ENCODE measurements around the gene SLC25A20.

The SLC25A20 gene

DNA sequence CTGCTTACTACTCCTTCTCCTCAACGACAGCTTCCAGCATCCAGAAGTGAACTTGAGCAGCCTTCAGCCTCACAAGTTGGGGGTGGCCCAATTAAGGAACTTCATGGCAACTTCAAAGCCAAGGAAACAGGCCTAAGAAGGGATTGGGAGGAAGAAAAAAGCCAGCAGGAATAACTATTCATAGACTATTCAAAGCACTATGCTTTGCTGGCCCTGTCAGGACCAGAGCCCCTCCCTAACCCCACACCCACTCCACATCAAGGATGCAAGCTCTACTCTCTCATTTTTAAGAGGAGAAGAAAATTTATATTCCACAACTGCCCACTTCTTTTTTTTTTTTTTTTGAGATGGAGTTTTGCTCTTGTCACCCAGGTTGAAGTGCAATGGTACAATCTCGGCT is 41.0 kb downstream of the SLC25A20 start:
- TF ChIP-seq CTCF (IDR thresholded peaks at IDR 0.05; ENCODE audit: insufficient read depth, missing control alignments), result no peak
- FAIRE-seq (no peak), DNase-seq (ENCODE audit: insufficient read length, low spot score) (no peak)

- FAIRE-seq, result no peak
- TF ChIP-seq CTCF (IDR thresholded peaks at IDR 0.05; ENCODE audit: insufficient read depth, missing control alignments), result no peak
Observed at GRCh38 chr3:48856469-48856868, 42.2 kb downstream of the SLC25A20 start.

DNA sequence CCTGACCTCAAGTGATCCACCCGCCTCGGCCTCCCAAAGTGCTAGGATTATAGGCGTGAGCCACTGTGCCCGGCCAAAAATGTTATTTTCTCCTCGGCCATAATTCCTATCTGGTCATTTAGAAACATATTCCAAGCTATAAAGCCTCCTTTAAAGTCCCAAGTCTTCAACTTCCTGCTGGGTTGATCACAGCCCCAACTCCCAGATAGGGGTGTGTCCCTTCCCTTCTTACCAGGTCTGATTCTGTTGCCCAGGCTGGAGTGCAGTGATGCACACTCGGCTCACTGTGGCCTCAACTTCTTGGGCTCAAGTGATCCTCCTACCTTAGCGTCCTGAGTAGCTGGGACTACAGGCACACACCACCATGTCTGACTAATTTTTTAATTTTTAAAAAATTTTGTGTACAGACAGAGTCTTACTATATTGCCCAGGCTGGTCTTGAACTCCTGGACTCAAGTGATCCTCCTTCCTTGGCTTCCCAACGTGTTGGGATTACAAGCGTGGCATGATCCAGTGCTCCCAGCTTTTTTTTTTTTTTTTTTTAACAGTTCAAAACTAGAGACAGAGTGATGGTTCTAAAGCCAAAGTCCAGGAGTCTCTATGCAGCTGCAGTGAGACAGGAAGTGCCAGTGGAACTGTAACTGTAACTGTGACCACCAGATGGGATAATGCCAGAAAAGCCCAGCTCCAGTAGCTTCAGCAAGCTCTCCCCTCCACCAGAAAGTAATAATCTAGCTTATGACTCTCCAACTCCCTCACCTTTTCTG is 42.8 kb downstream of the SLC25A20 start:
- TF ChIP-seq CTCF (IDR thresholded peaks at IDR 0.05; ENCODE audit: insufficient read depth, missing control alignments), result no peak
- DNase-seq (ENCODE audit: insufficient read length, low spot score), result no peak
- no peak for FAIRE-seq

More at GRCh38 chr3:48856469-48856868, 42.2 kb downstream of the SLC25A20 start:
- DNase-seq (ENCODE audit: insufficient read length, low spot score), result no peak

DNA sequence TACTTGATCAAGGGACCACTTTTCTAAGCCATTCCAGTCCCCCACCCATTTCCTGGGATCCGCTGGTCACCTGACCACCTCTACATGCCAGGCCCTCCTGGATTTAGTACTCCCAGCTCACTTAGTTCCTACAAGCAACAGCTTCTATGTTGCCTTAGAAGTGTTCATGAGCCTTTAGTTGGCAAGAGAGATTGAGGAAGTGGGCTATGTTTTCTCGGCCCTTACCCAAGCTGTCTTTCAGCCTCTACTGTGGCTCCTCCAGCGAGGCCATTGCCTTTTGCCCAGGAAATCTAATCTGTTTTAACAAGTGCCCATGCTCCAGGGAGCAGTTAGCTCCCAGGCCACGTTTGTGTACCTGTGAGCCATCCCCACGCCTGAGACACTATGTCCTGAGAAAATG is 46.5 kb downstream of the SLC25A20 start:
- TF ChIP-seq CTCF (IDR thresholded peaks at IDR 0.05; ENCODE audit: insufficient read depth, missing control alignments), result no peak
- DNase-seq (ENCODE audit: insufficient read length, low spot score), result no peak
- no peak for FAIRE-seq

DNA sequence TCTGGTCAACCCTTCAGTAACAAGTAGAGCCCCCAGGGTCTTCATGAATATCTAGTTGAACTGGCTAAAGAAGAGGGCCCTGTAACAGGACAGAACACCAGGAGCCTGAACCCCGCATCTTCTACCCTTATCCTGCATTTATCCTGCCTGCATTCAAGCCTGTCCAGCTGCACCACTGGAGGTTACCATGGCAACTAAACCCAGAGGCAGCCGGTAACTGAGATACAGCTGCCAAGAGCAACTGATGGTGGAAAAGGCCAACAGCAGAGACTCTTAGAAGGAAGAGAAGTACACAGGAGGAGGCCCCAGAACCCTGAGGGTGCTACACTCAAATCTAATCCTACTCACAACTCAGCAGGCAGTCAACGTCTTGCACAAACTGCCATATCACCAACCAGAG is 47.3 kb downstream of the SLC25A20 start:
- no peak for FAIRE-seq
- no peak for DNase-seq (ENCODE audit: insufficient read length, low spot score)
- no peak for TF ChIP-seq CTCF (IDR thresholded peaks at IDR 0.05; ENCODE audit: insufficient read depth, missing control alignments)

DNA sequence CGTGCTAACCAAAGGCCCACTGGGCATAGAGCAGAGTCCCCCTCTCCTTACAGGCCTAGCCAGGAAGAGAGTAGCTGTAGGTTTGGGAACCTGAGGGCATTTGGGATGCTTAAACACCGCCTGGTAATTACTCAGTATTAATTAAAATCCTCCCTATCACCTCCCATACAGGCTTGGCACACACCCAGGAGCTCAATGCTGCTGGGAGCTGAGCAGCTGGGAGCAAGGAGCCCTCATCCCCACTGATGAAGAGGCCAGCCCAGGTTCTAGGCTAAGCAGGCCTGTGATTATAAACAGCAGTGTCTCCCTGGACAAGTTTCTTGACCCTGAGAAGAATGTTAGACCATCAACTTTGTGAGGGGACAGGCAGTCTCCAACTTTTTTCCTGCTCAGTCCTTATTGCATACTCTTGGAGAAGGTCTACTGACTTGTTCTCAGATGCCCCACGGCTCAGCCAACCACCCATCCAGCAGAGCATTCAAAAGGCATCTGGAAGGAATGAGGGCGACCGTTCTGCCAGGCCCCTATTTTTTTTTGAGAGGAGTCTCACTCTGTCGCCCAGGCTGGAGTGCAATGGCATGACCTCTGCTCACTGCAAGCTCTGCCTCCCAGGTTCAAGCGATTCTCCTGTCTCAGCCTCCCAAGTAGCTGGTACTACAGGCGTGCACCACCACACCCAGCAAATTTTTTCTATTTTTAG is 49.7 kb downstream of the SLC25A20 start:
- FAIRE-seq, result no peak
- DNase-seq (ENCODE audit: insufficient read length, low spot score), result no peak

More for the DNA sequence above, 49.7 kb downstream of the SLC25A20 start:
- no peak for TF ChIP-seq CTCF (IDR thresholded peaks at IDR 0.05; ENCODE audit: insufficient read depth, missing control alignments)
